ENCODE measurements around the gene ZDHHC13. TPM values are rescaled to one million over a fixed set of nuclear protein-coding genes. Genes with fewer than 3 reads are reported as not detected.
"Not testable (repeated sequence)": the region's sequence is repeated elsewhere in the genome, so short reads cannot be mapped to it uniquely, and the experiment has no call there.

The ZDHHC13 gene
- total RNA-seq, 1 donor from 2014 or later, result 13.9 TPM

DNA sequence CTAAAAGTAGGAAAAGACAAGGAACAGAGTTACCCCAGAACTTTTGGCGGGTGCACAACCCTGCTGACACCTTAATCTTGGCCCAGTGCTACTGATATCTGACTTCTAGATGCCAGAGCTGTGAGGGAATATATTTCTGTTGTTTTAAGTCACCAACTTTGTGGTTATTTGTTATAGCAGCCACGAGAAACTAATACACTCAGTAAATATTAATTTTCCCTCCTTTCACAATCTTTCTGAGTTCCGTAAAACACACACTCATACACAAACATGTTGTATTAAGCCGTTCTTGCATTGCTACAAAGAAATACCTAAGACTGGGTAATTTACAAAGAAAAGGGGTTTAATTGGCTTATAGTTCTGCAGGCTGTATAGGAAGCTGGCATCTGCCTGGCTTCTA lies 16.1 kb upstream of the ZDHHC13 start:
- no peak for DNase-seq (ENCODE audit: low read depth in 2 of 2)

DNA sequence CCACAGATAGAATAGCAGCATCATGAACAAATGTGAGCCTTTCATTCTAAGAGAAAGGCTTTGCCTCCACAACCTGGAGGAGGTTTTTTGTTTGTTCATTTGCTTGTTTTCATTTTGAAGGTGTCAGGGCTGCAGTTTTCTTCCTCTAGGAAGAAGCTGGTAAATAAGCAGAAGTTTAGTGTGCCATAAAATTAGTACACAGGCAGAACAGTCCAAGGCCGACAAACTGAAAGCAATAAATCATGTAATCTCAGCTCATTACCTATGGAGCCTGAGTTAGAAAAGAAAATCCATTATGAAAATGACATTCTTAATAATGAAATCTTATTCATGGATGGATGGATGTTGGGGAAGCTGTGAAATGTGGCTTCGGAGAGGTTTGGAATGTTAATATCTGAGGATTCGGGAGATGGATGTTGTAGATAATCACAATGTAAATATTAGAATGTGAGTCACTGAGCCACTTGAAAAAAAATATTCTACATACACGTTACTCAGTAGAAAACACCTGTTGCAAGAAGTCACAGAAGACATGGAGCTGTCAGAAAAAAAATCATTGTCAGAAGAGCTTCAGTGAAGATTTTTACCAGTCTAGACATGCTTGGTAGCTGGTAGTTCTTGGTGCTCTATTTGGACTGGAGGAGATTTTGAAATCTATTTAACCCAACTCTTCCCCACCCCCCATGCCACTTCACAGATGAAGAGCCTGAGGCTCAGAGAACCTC lies 15.0 kb upstream of the ZDHHC13 start:
- DNase-seq (ENCODE audit: low read depth in 2 of 2), result no peak

DNA sequence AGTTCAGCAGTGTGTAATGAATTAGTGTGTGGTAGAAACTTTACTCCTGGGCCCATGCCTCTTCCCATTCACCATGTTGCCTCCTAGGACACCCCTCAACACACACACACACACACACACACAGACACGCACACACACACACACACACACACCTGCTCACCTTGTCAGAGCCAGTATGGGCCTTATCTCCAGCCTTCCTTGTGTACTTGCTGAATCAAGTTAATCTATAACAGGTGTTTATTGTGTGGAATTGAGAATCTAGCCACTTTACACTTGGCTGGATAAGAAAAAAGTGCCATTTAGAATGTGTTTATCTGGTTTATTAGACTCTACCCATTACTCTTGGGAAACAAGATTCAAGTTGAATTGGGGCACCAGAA lies 14.5 kb upstream of the ZDHHC13 start:
- no peak for DNase-seq (ENCODE audit: low read depth in 2 of 2)

DNA sequence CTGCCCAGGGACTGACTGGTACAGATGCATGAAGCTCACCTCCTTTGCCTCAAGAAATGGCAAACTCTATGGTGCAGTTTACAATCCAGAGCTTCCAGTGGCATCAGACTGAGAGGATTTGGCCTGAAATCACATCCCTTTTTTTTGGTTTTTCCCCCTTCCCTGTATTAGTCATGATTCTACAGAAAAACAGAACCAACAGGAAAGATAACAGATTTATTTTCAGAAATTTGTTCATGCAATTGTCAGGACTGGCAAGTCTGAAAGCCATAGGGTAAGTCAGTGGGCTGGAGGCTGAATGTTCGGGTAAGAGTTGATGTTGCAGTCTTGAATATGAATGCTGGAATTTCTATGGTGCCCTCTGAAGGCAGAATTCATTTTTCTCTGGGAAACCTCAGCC lies 12.0 kb upstream of the ZDHHC13 start:
- DNase-seq (ENCODE audit: low read depth in 2 of 2), result no peak

DNA sequence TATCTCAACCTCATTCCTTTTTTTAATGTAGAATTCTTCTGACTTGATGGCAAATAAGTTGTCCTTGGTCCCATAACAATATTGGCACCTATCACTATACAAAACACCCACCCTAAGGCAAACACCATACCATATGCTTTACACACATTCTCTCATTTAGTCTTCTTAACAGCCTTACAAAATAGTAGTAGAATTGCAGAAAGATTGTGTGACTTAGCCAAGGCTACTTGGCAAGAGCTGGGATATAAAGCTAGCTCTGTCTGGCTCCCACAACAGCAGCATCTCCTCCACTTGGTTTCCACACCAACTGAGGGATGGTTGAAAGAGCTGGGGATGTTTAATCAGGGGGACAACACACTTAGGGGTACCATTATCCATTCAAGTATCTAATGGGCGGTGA lies 9.8 kb upstream of the ZDHHC13 start:
- no peak for DNase-seq (ENCODE audit: low read depth in 2 of 2)

DNA sequence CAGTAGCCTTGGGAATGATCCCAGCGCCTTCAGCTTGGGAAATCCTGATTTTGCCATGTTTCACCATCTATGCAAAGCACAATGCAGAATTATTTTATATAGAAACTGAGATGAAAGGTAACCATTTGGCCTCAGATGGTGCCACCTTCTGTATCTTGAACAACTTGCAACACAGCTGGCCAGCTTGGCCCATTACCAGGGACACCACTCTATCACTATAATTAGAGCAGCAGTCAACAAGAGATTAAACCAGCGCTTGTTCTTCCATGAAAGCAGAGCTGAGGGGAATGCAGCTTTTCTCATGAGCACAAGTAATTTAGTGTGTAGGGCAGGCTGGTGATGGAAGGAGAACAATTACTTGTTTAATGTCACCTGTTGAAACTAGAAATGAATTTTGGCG lies 6.7 kb upstream of the ZDHHC13 start:
- peak; percentile 33 to 39 for DNase-seq (ENCODE audit: low read depth in 2 of 2)

DNA sequence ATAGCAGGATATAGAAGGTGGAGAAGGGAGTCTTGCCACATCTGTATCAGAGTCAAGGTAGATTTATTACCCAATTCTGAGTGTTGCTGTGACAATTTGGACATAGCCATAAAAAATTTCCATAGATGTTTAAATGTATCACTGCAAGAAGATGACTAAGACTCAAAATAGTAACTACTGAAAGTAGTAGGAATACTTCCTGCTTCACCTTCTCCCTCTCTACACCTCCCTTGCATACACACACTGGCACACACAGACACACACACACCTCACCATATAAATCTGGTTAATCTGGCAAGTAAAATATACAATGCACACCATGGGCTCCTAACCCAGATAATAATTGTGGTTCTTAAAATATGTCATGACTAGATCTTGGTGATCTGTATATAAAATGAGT lies 5.2 kb upstream of the ZDHHC13 start:
- no peak for DNase-seq (ENCODE audit: low read depth in 2 of 2)

DNA sequence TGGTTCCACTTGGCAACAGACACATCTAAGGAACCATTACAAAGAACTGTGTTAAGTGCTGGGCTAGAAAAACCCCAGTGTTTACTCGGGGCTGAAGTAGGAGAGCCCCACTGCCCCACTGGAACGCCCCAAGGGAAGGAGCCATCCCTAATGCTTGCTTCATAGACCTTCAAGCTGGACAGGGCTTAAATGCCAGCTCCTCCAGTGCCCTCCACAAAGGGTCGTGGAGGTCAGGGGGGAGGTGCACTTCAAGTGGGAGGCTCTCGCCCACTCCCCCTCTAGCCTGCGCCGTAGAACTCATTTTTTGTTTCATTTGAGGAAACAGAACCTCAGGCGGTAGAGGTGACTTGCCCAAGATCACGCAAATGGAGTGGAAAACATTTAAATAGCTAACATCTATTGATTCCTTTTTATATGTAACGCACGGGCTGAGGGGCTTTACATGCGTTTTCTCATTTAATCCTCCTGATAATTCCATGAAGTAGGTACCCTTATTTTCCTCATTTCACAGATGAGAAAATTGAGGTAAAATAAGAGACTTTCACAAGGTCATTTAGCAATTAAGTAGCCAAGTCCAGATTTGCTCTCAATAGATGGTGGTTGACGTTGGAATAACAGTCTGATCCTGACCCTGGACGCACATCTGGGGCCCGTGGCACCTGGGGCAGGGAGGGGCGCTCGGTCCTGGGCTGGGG lies 545 bp upstream of the ZDHHC13 start:
- no peak for DNase-seq (ENCODE audit: low read depth in 2 of 2)

DNA sequence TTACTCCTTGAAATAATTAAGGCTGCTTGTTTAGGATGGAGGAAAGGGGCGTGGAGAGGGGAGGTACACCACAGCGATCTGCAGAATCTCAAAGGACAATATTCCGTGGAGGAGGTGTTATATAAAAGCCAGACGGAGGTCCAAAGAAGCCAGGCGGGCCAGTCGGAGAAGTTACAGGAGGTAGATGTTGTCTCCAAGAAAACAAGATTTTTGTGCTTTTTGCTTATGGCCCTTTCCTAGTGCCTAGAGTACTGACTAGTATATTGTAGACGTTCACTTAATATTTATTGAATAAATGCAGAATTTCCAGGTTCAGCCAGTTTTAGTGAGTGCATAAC lies 761 bp downstream of the ZDHHC13 start:
- no peak for DNase-seq (ENCODE audit: low read depth in 2 of 2)

DNA sequence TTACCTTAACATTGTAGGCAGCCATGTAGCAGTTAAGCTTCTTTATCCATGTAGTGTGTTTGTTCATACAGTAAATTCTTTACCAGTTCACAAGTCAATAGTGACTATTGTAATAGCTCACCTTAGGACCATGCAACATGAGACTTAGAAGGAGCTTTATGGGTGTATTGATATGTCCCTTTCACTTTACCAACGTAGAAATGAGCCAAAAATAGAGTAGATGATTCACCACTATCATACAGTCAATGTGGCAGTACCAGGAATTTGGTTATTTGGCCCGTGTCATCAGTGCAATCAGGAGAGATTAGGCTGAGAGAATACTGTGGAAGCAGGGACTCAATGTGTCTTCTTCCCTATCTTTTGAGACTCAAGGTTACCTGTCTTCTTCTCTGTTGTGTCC lies 4.7 kb downstream of the ZDHHC13 start:
- peak in 1 of 2 donors; percentile 20 for DNase-seq (ENCODE audit: low read depth in 2 of 2)

DNA sequence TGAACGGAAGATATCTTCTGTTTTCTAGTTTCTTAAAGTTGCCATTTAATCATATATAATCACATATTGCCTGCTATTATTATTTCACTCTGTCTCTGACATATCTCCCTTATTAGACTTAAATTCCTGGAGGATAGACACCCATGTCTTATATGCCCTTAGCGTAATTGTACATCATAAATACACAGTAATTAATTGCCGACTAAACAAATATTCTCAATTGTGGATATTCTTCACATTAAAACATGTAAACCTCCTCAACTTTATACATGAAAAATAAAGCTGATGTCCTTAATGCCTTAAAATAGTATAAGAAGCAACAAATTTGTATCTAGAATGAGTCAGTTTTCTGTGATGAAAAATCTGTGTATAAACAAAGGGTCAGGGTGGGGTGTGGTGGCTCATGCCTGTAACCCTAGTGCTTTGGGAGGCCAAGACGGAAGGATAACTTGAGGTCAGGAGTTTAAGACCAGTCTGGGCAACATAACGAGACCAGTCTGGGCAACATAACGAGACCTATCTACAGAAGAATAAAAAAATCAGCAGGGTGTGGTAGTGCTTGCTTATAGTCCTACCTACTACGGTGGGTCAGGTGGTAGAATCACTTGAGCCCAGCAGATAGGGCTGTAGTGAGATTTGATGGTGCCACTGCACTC lies 6.1 kb downstream of the ZDHHC13 start:
- no peak for DNase-seq (ENCODE audit: low read depth in 2 of 2)

DNA sequence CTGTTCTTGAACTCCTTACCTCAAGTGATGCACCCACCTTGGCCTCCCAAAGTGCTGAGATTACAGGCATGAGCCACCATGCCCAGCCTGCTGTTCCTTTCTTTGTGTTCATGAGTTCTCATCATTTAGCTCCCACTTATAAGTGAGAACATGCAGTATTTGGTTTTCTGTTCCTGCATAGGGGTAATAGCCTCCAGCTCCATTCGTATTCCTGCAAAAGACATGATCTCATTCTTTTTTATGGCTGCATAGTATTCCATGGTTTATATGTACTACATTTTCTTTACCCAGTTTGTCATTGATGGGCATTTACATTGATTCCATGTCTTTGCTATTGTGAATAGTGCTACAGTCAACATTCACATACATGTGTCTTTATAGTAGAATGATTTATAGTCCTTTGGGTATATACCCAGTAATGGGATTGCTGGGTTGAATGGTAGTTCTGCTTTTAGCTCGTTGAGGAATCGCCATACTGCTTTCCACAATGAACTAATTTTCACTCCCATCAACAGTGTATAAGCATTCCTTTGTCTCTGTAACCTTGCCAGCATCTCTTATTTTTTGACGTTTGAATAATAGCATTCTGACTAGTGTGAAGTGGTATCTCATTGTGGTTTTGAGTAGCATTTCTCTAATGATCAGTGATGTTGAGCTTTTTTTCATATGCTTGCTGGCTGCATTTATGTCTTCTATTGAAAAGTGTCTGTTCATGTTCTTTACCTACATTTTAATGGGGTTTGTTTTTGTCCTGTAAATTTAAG lies 9.8 kb downstream of the ZDHHC13 start:
- not testable (repeated sequence) for DNase-seq (ENCODE audit: low read depth in 2 of 2)

DNA sequence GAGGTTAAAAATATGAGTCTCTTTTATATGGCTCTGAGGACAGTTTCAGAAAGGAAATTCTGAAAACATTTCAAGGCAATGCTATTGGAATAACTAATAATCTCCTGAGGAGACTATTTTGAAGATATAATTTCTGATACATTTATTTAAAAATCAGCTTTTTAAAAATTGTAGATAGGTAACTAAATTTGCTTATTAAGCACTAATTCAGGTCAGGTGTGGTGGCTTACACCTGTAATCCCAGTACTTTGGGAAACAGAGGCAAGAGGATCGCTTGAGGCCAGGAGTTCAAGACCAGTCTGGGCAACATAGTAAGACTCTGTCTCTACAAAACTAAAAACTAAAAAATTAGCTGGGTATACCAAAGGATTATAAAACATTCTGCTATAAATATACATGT lies 17.0 kb downstream of the ZDHHC13 start:
- DNase-seq (ENCODE audit: low read depth in 2 of 2), result no peak

DNA sequence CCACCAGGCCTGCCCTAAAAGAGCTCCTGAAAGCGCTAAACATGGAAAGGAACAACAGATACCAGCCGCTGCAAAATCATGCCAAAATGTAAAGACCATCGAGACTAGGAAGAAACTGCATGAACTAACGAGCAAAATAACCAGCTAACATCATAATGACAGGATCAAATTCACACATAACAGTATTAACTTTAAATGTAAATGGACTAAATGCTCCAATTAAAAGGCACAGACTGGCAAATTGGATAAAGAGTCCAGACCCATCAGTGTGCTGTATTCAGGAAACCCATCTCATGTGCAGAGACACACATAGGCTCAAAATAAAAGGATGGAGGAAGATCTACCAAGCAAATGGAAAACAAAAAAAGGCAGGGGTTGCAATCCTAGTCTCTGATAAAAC lies 19.9 kb downstream of the ZDHHC13 start:
- not testable (repeated sequence) for DNase-seq (ENCODE audit: low read depth in 2 of 2)

DNA sequence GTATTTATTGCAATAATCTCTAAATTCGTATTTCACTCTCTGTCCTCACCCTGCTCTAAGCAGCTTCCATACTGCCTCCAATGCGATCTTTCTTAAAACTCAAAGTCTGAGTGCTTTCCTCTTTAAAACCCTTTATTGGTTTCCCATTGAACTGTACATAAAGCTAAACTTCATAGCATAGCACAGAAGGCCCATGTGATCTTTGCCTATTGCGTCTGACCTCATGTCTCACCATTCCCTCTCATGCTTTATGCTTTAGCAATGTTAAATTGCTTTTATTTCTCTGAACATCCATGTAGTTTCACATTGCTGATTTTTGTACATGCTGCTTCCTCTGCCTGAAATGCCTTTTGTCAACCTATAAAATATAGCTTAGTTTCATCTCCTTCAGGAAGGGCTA lies 28.4 kb downstream of the ZDHHC13 start:
- no peak for DNase-seq (ENCODE audit: low read depth in 2 of 2)

DNA sequence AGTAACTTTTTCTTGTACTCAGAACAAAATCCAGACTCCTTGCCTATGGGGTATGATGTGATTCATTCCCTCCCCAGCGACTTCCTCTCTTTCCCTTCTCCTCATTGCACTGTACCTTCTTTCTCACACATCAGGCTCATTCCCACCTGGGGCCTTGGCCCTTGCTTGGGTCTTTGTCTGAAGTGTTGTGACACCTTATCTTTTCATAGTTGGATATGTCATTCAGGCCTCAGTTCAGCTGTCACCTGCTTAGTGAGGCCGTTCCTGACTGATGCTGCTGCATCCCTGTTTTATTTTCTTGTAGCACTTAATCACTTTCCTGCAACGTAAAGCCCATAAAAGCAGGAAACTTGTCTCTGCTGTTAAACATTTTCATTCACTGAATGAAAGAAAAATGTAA lies 39.9 kb downstream of the ZDHHC13 start:
- no peak for DNase-seq (ENCODE audit: low read depth in 2 of 2)

DNA sequence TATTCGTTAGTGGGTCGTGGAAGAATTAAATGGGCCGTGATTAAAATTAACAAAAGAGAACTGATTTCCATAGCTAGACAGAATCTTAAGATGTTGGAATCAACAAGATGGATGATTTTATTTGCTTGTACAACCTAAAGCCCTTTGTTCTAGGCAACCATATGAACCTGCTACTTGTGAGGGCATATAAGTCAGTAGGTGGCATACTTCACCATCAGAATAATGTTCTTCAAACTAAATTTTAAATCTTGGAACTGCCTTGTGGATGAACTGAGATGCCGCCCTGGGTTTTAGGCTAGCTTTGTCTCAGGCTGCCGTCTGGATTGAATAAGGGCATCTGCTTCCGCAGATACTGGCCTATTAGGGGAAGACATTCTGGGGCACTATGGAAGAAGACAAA lies 43.9 kb downstream of the ZDHHC13 start:
- peak in 1 of 2 donors; percentile 2 for DNase-seq (ENCODE audit: low read depth in 2 of 2)

DNA sequence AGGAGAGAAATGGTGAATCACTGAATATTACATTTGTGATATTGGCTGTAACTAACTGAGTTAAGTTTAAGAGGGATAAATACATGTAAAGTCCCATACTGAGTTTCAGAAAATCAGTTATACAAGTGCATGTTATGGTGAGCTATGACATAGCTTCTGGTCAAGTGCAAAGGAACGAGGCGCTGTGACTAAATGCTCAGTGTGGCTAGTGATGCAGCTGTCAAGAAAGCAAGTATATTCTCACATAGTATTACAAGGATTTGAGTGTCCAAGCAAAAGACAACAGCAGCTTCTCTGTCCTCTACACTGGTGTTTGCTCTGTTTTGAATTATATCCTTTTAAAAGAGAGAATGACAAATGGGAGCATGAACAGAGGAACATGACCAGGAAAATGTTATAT lies 44.7 kb downstream of the ZDHHC13 start:
- DNase-seq (ENCODE audit: low read depth in 2 of 2), result no peak

DNA sequence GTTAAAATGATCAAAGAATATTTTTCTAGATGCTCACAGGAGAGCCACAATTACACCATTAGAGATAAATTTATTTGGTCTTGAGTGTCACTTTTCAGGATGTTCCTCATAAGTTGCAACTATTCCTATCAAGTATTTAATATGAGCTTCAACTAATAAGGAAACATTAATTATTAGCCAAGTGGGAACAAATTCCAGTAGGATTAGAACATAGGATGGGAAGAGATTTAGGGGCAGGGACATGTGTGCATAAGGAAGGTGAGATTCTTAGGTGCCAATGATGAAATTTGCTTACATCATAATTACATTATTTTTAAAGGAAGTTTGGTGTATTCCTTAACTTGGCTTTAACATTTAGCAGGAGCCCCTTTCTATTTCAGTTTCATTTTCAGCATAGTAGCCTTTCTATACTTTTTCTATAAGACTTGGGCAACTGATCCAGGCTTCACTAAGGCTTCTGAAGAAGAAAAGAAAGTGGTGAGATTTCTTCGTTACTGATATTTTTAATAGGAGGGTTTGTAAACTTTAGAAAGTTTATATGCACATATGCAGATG lies 46.1 kb downstream of the ZDHHC13 start:
- no peak for DNase-seq (ENCODE audit: low read depth in 2 of 2)

DNA sequence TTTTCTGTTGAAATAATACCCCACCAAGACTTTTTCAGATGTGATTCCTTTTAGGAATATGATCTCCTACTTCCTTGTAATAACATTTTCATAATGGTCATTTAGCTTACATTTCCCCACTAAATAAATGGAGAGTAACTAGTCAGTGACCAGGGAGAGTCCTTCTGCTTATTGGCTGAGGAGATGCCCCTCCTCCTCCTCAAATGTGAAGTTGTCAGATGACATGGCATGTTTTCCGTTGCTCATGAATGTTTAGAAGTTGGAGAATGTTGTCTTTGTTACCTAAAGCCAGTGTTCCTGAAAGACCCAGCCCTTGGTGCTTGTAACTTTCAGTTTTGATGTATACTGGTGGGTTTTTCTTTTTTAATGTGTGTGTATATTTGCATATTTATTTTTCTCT lies 46.6 kb downstream of the ZDHHC13 start:
- DNase-seq (ENCODE audit: low read depth in 2 of 2), result no peak

DNA sequence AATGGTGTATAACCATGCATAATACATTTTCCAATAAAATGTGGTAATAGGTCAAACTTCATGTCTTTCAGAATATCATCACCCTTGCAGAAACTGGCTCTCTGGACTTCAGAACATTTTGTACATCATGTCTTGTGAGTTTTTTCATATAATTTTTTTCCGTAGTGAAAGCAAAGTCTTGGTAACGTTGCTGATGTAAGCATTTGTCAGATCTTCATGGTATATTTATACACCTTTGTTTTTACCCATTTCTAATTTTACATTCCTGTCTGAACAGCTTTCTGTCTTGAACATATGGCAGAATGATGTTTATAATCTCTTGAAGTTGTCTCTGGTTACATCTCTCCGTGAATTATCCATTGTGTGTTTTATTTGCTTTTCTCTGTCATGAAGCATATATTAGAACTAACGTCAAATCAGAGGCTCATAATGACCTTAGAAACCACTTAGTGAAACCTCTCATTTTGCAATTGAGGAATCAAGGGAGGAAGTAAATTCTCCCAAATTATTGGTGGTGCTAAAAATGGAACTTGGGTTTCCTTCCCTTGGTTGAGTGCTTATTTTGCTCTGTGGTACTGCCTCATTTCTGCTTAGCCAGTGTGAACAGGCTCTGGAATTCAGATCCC lies 47.4 kb downstream of the ZDHHC13 start:
- no peak for DNase-seq (ENCODE audit: low read depth in 2 of 2)

DNA sequence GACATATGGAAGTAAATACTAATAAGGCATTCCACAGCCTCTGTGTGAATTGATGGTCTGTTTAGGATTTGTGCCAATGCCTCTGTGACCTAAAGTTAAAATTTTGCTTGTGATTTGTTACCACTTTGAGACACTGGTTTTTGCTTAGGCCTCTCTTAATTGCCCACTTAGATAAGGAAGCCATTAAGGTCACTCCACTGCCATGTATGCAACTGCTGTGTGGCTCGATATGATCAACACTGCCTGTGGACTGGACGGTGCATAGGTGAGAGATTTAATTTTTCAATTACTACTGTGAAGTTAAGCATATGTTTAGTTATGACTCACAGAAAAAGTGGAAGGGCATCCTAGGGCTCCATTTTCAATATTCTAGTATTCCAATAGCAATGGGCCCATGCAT lies 47.9 kb downstream of the ZDHHC13 start:
- no peak for DNase-seq (ENCODE audit: low read depth in 2 of 2)
